ENCODE data around the gene HYAL3.
"Not testable (repeated sequence)": the region's sequence is repeated elsewhere in the genome, so short reads cannot be mapped to it uniquely, and the experiment has no call there.

HYAL3 gene

DNA sequence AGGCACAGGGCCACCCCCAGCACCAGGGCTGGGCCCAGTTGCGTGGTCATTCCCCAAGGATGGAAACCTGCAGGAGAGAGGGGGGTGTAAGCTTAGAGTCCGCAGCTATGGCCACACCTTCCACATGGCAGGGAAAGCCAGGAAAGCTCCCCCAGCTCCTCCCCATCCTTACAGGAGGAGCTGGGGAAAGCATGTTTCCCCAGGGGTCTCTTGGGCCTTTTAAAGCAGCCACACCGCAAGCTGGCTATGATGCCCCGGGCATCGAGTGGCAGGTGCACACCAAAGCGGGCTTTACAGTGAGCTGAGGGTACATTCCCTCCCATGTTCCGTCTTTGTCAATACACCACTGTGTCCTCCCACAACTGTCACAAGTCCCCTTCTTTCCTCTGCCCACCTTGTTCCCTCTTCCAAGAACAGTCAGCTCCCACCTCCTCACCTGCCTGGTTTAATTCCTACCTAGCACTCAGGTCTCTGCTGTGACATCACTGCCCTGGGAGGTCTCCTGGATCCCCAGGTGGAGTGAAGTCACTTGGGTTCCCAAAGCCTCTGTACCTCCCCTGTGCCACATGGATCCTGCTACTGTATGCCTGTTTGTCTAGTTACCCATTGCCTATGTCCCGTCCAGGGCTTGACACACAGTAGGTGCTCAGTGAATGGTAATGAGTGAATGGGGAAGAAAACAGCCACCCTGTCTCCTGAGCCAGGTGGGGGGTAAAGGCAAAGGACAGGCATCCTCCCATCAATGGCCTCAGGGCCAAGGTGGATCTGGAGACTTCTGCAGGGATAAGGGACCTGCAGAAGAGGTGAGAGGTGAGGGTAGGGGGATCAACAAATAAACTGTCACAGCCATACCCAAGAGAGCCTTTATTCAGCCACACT is 3.4 kb downstream of the HYAL3 start:
- H3K9me3 Mint-ChIP-seq: no peaks in the 10 kb centered on the region
- no peak overlapping the region for H3K27ac Mint-ChIP-seq
- H3K4me1 Mint-ChIP-seq (ENCODE audit: low read depth): peaks cover 38% of the 10 kb centered on the region
- intact Hi-C loops (cut with micrococcal nuclease): no loop called here
- no peak overlapping the region for H3K4me3 Mint-ChIP-seq
- H3K27me3 Mint-ChIP-seq: no peaks in the 10 kb centered on the region
- peaks cover 19% of the 10 kb centered on the region for H3K36me3 Mint-ChIP-seq (ENCODE audit: low read depth)

DNA sequence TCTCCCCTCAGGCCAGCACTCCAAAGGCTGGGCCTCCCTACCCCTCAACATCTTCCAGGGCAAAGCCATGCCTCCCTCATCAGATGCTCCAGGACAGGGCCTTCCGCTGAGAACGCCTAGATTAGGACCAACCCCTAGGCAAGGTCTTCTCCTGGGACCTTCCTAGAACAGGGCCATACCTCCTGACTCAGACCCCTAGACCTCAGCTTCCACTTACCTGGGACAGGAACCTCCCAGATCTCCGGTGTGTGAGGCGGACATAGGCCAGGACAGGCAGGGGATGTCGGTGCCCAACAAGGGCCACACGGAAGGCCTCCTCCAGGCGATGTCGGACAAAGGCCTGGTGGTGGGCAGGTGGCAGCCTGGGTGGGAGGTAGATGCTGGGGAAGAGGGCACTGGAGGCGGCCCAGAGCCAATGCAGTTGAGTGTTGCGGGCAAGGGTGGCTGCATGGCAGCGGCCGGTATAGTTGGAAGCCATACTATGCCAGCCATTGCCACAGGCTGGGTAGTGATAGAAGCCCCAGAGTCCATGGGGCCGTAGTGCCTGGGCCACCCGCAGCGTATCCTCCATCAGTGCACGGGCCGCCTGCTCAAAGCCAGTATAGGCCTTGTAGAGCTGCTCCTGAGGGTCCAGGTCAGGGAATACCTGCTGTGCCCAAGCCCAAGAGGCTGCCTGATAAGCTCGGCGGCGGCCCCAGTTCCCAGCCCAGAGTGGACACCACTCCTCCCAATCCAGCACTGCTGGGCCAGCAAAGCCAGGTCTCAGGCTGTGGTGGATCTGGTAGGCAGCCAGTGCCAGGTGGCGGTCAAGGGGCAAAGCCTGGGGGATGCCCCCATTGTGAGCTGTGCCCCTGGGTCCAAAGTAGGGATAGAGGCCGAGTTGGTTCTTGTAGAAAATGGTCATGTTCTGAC is 4.5 kb downstream of the HYAL3 start:
- intact Hi-C loops (cut with micrococcal nuclease): no loop called here
- Mint-ChIP-seq H3K4me3 (no peak overlapping the region), H3K4me1 (ENCODE audit: low read depth) (peaks cover 28% of the 10 kb centered on the region), H3K9me3 (no peaks in the 10 kb centered on the region), H3K27ac (peak overlapping the region; percentile 22), H3K36me3 (ENCODE audit: low read depth) (peaks cover 29% of the 10 kb centered on the region), H3K27me3 (no peaks in the 10 kb centered on the region)

DNA sequence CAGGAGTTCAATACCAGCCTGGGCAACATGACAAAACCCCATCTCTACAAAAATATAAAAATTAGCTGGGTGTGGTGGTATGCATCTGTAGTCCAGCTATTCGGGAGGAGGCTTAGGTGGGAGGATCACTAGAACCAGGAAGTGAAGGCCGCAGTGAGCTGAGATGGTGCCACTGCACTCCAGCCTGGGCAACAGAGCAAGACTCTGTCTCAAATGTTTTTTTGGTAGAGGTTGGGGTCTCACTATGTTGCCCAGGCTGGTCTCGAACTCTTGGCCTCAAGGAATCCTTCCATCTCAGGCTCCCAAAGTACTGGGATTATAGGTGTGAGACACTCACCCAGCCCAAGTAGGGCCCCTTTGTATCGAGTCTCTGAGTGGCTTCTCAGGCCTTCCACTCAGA is 5.1 kb downstream of the HYAL3 start:
- Mint-ChIP-seq H3K4me3 (no peak overlapping the region), H3K36me3 (ENCODE audit: low read depth) (peaks cover 33% of the 10 kb centered on the region), H3K27ac (peak overlapping the region; percentile 22), H3K9me3 (no peaks in the 10 kb centered on the region), H3K27me3 (no peaks in the 10 kb centered on the region), H3K4me1 (ENCODE audit: low read depth) (peaks cover 28% of the 10 kb centered on the region)
- intact Hi-C loops (cut with micrococcal nuclease): no loop called here

DNA sequence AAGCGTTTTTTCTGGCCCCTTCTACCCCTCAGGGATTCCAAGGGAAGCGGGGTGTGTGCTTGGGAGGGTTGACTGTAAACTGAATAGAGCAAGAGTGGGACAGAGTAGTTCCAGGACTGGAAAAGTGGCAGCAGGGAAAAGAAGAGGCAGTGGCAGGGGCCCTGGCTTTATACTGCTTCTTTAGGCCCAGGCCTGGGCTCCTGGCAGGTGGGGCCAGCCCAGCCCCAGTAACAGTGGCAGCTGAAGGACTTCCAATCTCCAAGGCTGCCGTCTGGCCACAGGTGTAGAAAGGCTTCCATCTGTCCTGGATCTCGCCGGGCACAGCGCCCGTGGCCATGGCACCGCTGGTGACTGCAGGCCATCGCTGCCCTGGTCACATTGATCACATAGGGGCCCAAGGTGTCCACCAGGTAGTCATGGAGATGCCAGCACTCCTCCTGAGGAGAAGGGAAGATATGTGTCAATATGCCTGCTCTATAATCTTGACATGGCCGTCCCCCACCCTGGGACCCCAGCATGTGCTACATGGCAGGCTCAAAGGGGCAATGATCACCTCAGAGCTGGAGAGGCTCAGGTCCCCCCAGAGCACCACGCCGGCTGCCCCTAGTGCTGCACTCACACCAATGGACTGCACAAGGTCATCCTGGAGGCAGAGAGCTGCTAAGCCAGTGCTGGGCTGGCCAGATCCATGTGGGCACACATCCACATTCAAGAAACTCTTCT is 6.0 kb downstream of the HYAL3 start:
- Mint-ChIP-seq H3K4me3 (no peak overlapping the region), H3K4me1 (ENCODE audit: low read depth) (peaks cover 26% of the 10 kb centered on the region), H3K9me3 (no peaks in the 10 kb centered on the region), H3K36me3 (ENCODE audit: low read depth) (peaks cover 37% of the 10 kb centered on the region), H3K27ac (peak overlapping the region; percentile 80), H3K27me3 (no peaks in the 10 kb centered on the region)
- intact Hi-C loops (cut with micrococcal nuclease): no loop called here

DNA sequence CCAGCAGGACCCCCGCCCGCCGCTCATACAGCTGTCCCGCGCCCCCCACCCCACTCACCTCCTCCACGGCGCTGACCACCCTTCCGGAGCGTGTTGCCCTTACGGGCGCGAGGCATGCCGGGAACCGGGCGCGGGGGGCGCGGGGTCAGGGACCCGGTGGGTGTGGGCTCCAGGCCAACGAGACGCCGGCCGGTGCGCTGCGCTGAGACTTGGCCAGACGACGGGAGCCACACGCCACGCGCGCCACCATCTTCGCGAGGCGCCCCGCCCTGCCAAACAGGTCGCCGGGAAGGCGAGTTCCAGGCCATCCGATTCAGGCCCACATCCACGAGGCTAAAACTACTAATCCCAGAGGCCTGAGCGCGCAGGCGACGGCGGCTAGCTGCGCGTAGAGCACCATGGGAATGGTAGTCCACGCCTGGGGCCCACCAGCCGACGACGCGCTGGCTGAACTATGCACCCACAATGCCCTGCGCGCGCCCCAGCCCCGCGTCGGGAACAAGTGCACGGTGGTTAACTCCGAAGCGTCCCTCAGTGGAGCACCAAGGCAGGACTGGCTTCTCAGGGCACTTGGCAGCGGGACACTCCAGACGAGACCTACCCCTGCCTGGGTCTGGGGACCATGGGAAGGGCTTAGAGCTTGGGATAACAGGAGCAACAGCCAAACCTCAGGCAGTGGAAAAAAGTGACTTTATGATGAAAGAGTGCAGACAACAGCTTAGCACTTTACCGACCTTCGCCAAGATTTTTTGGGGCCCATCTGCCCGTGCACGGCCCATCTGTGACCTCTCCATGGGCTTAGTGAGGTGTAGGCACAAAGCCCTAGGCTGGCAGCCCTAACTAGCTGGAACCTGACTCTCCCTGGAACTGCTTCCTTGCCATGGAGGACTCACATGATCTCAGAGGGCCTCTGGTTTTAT is 6.8 kb downstream of the HYAL3 start, which contains the start of gene IFRD2:
TSS of gene IFRD2 (minus strand) at position 271 of the 920 bp plus-strand sequence. CDS start at position 116, 155 bp downstream.
- no peaks in the 10 kb centered on the region for H3K9me3 Mint-ChIP-seq

DNA sequence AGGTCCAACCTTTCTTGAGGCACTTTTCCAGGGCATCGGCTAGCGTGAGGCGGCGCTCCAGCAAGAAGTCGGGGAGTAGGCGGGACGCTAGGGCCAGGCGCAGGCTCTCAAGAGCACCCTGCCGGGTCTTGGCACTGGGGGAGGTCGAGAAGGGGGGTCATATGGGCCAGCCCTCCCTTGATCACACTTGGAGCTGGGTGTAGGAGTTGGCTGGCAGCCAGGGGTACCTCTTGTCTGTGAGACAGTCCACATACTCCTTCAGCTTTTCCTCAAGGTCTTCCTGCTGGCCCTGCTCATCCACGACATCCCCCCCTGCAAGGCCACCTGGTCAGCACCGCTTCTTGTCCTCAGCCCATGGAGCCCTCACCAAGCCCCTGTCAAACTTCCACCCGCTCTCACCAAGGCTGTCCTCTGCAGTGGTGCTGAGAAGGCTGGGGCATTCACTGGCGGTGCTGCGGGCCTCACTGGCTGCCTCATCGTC is 9.0 kb downstream of the HYAL3 start:
- Mint-ChIP-seq H3K4me3 (no peak overlapping the region), H3K9me3 (no peaks in the 10 kb centered on the region), H3K36me3 (ENCODE audit: low read depth) (peaks cover 45% of the 10 kb centered on the region), H3K27ac (no peak overlapping the region), H3K4me1 (ENCODE audit: low read depth) (peaks cover 23% of the 10 kb centered on the region), H3K27me3 (no peaks in the 10 kb centered on the region)
- intact Hi-C loops (cut with micrococcal nuclease): no loop called here

More for the DNA sequence above, 6.8 kb downstream of the HYAL3 start, which contains the start of gene IFRD2:
- Mint-ChIP-seq H3K36me3 (ENCODE audit: low read depth) (peaks cover 44% of the 10 kb centered on the region), H3K27ac (peak within 1 kb of the TSS; percentile 80), H3K4me1 (ENCODE audit: low read depth) (peaks cover 18% of the 10 kb centered on the region), H3K4me3 (peak within 1 kb of the TSS; percentile 76), H3K27me3 (no peaks in the 10 kb centered on the region)
- intact Hi-C loops (cut with micrococcal nuclease): loop anchor here (1.0 kb wide), 1 partner anchor 45 kb away; no protein-coding TSS in a partner anchor

DNA sequence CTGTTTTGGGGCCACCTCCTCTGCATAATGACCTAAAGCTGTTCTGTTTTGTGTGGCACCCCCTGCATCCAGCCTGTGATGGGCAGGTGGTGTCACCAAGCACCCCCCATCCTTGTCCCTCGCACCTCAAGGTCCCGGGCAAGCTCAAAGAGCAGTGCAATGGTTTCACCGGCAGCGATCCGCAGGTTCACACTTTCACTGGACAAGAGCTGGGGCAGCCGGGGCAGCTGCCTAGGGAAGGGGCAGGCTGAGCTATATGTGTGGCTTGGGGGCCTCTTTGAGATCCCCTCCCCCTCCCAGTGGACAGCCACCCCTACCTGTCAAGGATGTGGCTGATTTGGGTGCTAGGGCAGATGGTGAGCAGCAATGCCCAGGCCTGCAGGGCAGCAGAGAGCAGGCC is 10.1 kb downstream of the HYAL3 start:
- Mint-ChIP-seq H3K4me1 (ENCODE audit: low read depth) (peaks cover 23% of the 10 kb centered on the region), H3K27ac (no peak overlapping the region), H3K4me3 (no peak overlapping the region), H3K36me3 (ENCODE audit: low read depth) (peaks cover 45% of the 10 kb centered on the region), H3K9me3 (no peaks in the 10 kb centered on the region), H3K27me3 (no peaks in the 10 kb centered on the region)
- intact Hi-C loops (cut with micrococcal nuclease): no loop called here

DNA sequence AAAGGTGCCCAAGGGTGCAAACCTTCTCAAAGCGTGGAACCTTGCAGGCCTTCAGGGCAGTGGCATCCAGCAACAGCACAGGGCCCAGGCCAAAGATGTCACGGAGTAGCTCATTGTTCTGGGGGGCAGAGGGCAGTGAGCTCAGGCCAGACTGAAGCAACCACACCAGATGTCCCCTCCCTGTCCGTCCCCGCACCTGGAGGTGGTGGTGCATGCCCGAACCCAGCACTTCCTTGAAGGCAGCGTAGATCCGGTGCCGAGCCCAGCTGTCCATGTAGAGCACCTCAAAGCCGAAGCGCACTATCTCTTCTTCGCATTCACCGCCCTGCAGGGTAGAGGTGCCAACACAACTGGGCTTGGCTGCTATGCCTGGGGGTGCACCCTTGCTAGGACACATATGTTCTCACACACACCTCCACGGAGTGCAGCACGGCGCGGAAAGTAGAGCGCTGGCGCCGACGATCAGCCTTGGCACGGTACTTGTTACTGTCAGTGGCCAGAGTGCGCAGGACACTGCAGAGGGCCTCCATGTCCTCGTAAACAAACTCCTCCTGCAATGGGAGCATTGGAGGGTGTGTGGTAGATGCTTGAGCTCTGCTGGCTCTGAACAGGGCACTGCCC is 10.7 kb downstream of the HYAL3 start:
- peaks cover 23% of the 10 kb centered on the region for H3K4me1 Mint-ChIP-seq (ENCODE audit: low read depth)
- no peaks in the 10 kb centered on the region for H3K27me3 Mint-ChIP-seq
- H3K36me3 Mint-ChIP-seq (ENCODE audit: low read depth): peaks cover 45% of the 10 kb centered on the region
- H3K9me3 Mint-ChIP-seq: no peaks in the 10 kb centered on the region
- intact Hi-C loops (cut with micrococcal nuclease): no loop called here
- no peak overlapping the region for H3K27ac Mint-ChIP-seq
- H3K4me3 Mint-ChIP-seq: no peak overlapping the region

DNA sequence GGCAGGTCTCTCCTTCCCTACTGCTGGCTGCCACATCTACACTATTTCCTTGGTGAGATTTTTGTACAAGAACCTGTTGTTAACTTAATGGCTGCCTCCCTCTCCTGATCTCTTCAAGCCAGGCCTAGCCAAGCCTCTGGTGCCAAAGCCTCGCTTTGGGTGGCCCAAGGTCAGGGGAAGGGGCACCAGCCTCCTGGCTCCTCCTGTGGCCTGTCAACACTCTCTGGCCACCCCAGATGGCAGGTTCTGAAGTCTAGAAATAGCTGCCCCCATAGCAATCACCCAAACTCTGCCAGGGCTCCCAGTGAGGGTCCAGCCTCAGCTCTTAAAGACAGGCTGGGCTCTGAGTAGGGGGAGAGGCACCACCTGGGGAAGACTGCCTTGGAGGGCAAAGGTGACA is 11.9 kb downstream of the HYAL3 start:
- H3K9me3 Mint-ChIP-seq: no peaks in the 10 kb centered on the region
- peaks cover 45% of the 10 kb centered on the region for H3K36me3 Mint-ChIP-seq (ENCODE audit: low read depth)
- H3K4me1 Mint-ChIP-seq (ENCODE audit: low read depth): peaks cover 13% of the 10 kb centered on the region
- intact Hi-C loops (cut with micrococcal nuclease): no loop called here
- no peak overlapping the region for H3K4me3 Mint-ChIP-seq
- H3K27me3 Mint-ChIP-seq: no peaks in the 10 kb centered on the region
- H3K27ac Mint-ChIP-seq: no peak overlapping the region

DNA sequence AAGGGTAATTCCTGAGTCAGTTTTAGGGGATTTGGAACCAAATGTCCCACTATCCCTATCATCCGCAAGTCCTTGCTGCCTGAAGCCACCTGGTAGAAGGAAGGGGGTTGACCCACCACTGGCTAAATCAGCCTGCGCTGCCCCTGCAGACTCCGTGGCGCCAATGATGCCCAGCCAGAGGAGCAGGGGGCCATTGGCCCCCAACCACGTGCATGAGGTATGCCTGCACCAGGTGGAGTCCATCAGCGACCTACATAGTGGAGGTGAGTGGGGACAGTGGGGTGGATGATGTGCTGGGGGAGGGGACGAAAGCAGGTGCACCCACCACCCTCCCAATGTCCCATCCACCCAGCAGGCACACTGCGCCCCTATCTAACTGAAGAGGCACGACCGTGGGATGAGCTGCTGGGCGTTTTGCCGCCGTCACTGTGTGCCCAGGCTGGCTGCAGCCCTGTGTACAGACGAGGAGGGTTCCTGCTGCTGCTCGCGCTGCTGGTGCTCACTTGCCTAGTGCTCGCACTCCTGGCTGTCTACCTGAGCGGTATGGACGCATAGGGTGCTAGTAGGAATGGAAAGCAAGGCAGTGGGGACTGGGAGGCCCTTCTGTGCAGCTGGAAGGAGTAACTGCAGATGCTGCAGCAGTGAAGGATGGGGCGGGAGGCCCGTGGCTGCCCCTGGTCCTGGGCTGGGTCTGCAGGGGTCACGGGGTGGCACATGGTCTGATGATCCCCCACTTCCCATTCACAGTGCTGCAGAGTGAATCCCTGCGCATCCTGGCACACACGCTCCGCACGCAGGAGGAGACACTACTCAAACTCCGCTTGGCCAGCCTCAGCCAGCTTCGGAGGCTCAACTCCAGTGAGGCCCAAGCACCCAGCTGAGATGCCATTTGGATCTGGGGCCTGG is 12.6 kb downstream of the HYAL3 start:
- Mint-ChIP-seq H3K27ac (no peak overlapping the region), H3K4me3 (no peak overlapping the region), H3K27me3 (peaks cover 1% of the 10 kb centered on the region), H3K36me3 (ENCODE audit: low read depth) (peaks cover 45% of the 10 kb centered on the region), H3K4me1 (ENCODE audit: low read depth) (peaks cover 12% of the 10 kb centered on the region), H3K9me3 (no peaks in the 10 kb centered on the region)
- intact Hi-C loops (cut with micrococcal nuclease): no loop called here

DNA sequence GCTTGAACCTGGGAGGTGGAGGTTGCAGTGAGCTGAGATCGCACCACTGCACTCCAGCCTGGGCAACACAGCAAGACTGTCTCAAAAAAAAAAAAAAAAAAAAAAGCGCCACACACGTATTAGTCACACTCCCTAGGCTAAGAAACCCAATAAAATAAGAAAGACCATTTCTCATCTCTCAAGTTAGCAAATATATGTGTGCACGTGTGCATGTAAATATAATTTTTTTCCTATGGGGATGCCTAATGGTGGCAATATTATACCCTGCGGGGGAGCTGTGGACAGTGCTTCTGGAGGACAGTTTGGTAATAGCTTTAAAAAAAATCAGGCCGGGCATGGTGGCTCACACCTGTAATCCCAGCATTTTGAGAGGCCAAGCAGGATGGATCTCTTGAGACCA is 15.1 kb downstream of the HYAL3 start:
- H3K9me3 Mint-ChIP-seq; H3K4me1 Mint-ChIP-seq (ENCODE audit: low read depth); H3K4me3 Mint-ChIP-seq; intact Hi-C loops (cut with micrococcal nuclease); H3K27ac Mint-ChIP-seq; H3K27me3 Mint-ChIP-seq: not testable (repeated sequence)
- peaks cover 29% of the 10 kb centered on the region for H3K36me3 Mint-ChIP-seq (ENCODE audit: low read depth)

All from dendritic cell treated with granulocyte-macrophage colony-stimulating factor and Interleukin-4, amounts not matched to agents 40 ng/mL and 50 ng/mL, for 4 days (primary cell).